OCI-LY3 (cell line): ENCODE measurements around the gene FBXO21.

Experiments
- H2AFZ ChIP-seq: fragments of 200-600, 300-600 bp; shearing (Covaris generic); 2 replicates; pipeline ENCODE4 v1.6.0; 2014; ENCODE audit warnings: antibody characterized with exemption, low read depth, low read length
- H3K27ac ChIP-seq: fragments of 200-600, 300-600 bp; sonication (generic); 2 replicates; pipeline ENCODE4 v1.5.1; 2014; ENCODE audit warnings: mild to moderate bottlenecking, low read length, moderate library complexity, mixed read lengths
- H3K27me3 ChIP-seq: fragments of 200-600, 300-600 bp; sonication (generic); 2 replicates; pipeline ENCODE4 v1.6.1; 2014; ENCODE audit warnings: low read depth, low read length, mixed read lengths
- H3K36me3 ChIP-seq: fragments of 200-600, 300-600 bp; sonication (generic); replicated peaks from 2 replicates; pipeline ENCODE3; 2014; ENCODE audit warnings: low read depth, low read length, mixed read lengths
- H3K4me1 ChIP-seq: fragments of 300-600, 200-600 bp; sonication (generic); 2 replicates; pipeline ENCODE4 v1.6.1; 2014; ENCODE audit warnings: low read length, mixed read lengths
- H3K4me2 ChIP-seq: fragments of 200-600, 300-600 bp; sonication (generic); 2 replicates; pipeline ENCODE4 v1.6.1; 2014; ENCODE audit warnings: low read length, mixed read lengths
- H3K4me3 ChIP-seq: fragments of 300-600, 200-600 bp; sonication (generic); 2 replicates; pipeline ENCODE4 v1.5.1; 2014; ENCODE audit warnings: antibody characterized with exemption, mild to moderate bottlenecking, low read length, moderate library complexity
- H3K79me2 ChIP-seq: fragments of 300-600, 200-600 bp; shearing (Covaris generic); 2 replicates; pipeline ENCODE4 v1.6.1; 2014; ENCODE audit warnings: mild to moderate bottlenecking, low read length, mixed read lengths
- H3K9ac ChIP-seq: fragments of 300-600, 200-600 bp; shearing (Covaris generic); 2 replicates; pipeline ENCODE4 v1.6.0; 2014; ENCODE audit warnings: mild to moderate bottlenecking, low read length, moderate library complexity
- H3K9me3 ChIP-seq: fragments of 200-600, 300-600 bp; shearing (Covaris generic); 2 replicates; pipeline ENCODE4 v1.6.1; 2014; ENCODE audit warnings: low read length, mixed read lengths; ENCODE audit not compliant: insufficient read depth
- H4K20me1 ChIP-seq: fragments of 200-600, 300-600 bp; sonication (generic); 2 replicates; pipeline ENCODE4 v1.6.1; 2016; ENCODE audit warnings: low read length, mixed read lengths; ENCODE audit not compliant: insufficient read depth
- CTCF ChIP-seq: fragments of 200-600, 300-600 bp; sonication (generic); IDR thresholded peaks from 2 replicates; pipeline ENCODE4 v1.5.1; 2014; ENCODE audit warnings: antibody characterized with exemption, low read length, low read depth
- EZH2phosphoT487 ChIP-seq: fragments of 200-600 bp; shearing (Covaris generic); IDR thresholded peaks from 2 replicates; pipeline ENCODE4 v1.6.1; 2018; ENCODE audit warnings: antibody characterized with exemption, mixed run types, low read depth

Gene FBXO21

GRCh38 chr12:117147639-117148038, 42.6 kb downstream of the FBXO21 start:
- Histone ChIP-seq H3K4me2 (no peak overlapping the region), H3K79me2 (no peaks in the 10 kb centered on the region), H3K36me3 (peaks cover 46% of the 10 kb centered on the region), H2AFZ (no peak overlapping the region), H3K4me3 (no peak overlapping the region), H3K27me3 (no peaks in the 10 kb centered on the region), H3K4me1 (peaks cover 15% of the 10 kb centered on the region), H4K20me1 (no peaks in the 10 kb centered on the region; the same call in 1 of the 2 replicates), H3K9me3 (no peaks in the 10 kb centered on the region), H3K27ac (no peak overlapping the region), H3K9ac (no peak overlapping the region)
- TF ChIP-seq EZH2phosphoT487 (no peak), CTCF (no peak)

- Histone ChIP-seq H4K20me1 (no peaks in the 10 kb centered on the region; the same call in 1 of the 2 replicates), H3K4me1 (peaks cover 18% of the 10 kb centered on the region), H3K9ac (no peak overlapping the region), H3K79me2 (no peaks in the 10 kb centered on the region), H3K4me3 (no peak overlapping the region), H3K27ac (no peak overlapping the region), H3K4me2 (no peak overlapping the region), H3K27me3 (no peaks in the 10 kb centered on the region), H3K9me3 (no peaks in the 10 kb centered on the region), H3K36me3 (peaks cover 52% of the 10 kb centered on the region), H2AFZ (no peak overlapping the region)
- TF ChIP-seq EZH2phosphoT487 (no peak), CTCF (no peak)
These were observed 44.6 kb downstream of the FBXO21 start for GRCh38 chr12:117145597-117146154.

GRCh38 chr12:117144599-117144998, 45.7 kb downstream of the FBXO21 start:
- Histone ChIP-seq H3K27ac (no peak overlapping the region), H3K9ac (no peak overlapping the region), H3K4me2 (no peak overlapping the region), H3K4me1 (peaks cover 18% of the 10 kb centered on the region), H4K20me1 (no peaks in the 10 kb centered on the region), H3K36me3 (peaks cover 43% of the 10 kb centered on the region), H2AFZ (no peak overlapping the region), H3K79me2 (no peaks in the 10 kb centered on the region), H3K9me3 (no peaks in the 10 kb centered on the region), H3K4me3 (no peak overlapping the region), H3K27me3 (no peaks in the 10 kb centered on the region)
- TF ChIP-seq EZH2phosphoT487 (no peak), CTCF (no peak)

GRCh38 chr12:117143008-117143532, 47.2 kb downstream of the FBXO21 start:
- H3K27me3 ChIP-seq = no peaks in the 10 kb centered on the region
- peaks cover 39% of the 10 kb centered on the region for H3K36me3 ChIP-seq
- no peaks in the 10 kb centered on the region for H3K9me3 ChIP-seq
- peak overlapping the region; percentile 47 for H3K4me3 ChIP-seq
- no peaks in the 10 kb centered on the region for H3K79me2 ChIP-seq
- peaks cover 18% of the 10 kb centered on the region for H3K4me1 ChIP-seq
- H3K9ac ChIP-seq = no peak overlapping the region
- no peak overlapping the region for H2AFZ ChIP-seq
- H3K27ac ChIP-seq = no peak overlapping the region
- H3K4me2 ChIP-seq = peak overlapping the region; percentile 69
- TF ChIP-seq EZH2phosphoT487 (no peak), CTCF (no peak)
- no peaks in the 10 kb centered on the region for H4K20me1 ChIP-seq
